MM.1S (cell line): ENCODE measurements around the gene HOXA11.

Experiments
- DNase-seq: peaks from one replicate; pipeline ENCODE4 v3.0.0-alpha.2; 2015
- H2AFZ ChIP-seq: fragments of 300-600 bp; sonication (generic); 2 replicates; pipeline ENCODE4 v1.6.0; 2016; ENCODE audit warnings: antibody characterized with exemption, low read length
- H3F3A ChIP-seq: fragments of 300-600 bp; sonication (generic); 2 replicates; pipeline ENCODE4 v1.6.1; 2016; ENCODE audit warnings: mild to moderate bottlenecking, antibody characterized with exemption, low read length, moderate library complexity, mixed read lengths; ENCODE audit not compliant: insufficient read depth
- H3K27ac ChIP-seq: fragments of 300-600 bp; sonication (generic); 2 replicates; pipeline ENCODE4 v1.5.1; 2016; ENCODE audit warnings: mild to moderate bottlenecking, low read length
- H3K27me3 ChIP-seq: fragments of 300-600 bp; sonication (generic); replicated peaks from 2 replicates; pipeline ENCODE4 v1.6.0; 2016; ENCODE audit warnings: low read length; ENCODE audit not compliant: insufficient read depth
- H3K36me3 ChIP-seq: fragments of 300-600 bp; sonication (generic); replicated peaks from 2 replicates; pipeline ENCODE4 v1.6.1; 2016; ENCODE audit warnings: mild to moderate bottlenecking, low read length, mixed read lengths; ENCODE audit not compliant: insufficient read depth
- H3K4me1 ChIP-seq: fragments of 300-600 bp; sonication (generic); 2 replicates; pipeline ENCODE4 v1.6.1; 2016; ENCODE audit warnings: low read length, mixed read lengths
- H3K4me2 ChIP-seq: fragments of 300-600 bp; sonication (generic); 2 replicates; pipeline ENCODE4 v1.6.0; 2016; ENCODE audit warnings: low read depth, low read length
- H3K4me3 ChIP-seq: fragments of 300-600 bp; sonication (generic); 2 replicates; pipeline ENCODE4 v1.5.1; 2016; ENCODE audit warnings: low read length, mixed read lengths
- H3K79me2 ChIP-seq: fragments of 300-600 bp; sonication (generic); 2 replicates; pipeline ENCODE4 v1.6.1; 2016; ENCODE audit warnings: mixed run types, low read length, mixed read lengths
- H3K9ac ChIP-seq: fragments of 300-600 bp; sonication (generic); 2 replicates; pipeline ENCODE4 v1.6.1; 2016; ENCODE audit warnings: low read length, mixed read lengths
- H3K9me2 ChIP-seq: fragments of 300-600 bp; sonication (generic); replicated peaks from 2 replicates; pipeline ENCODE4 v1.6.1; 2016; ENCODE audit warnings: mild to moderate bottlenecking, low read length, mixed read lengths; ENCODE audit not compliant: insufficient read depth
- H3K9me3 ChIP-seq: fragments of 300-600 bp; sonication (generic); replicated peaks from 2 replicates; pipeline ENCODE4 v1.6.1; 2016; ENCODE audit warnings: mild to moderate bottlenecking, low read length, mixed read lengths; ENCODE audit not compliant: insufficient read depth
- H4K20me1 ChIP-seq: fragments of 300-600 bp; sonication (generic); 2 replicates; pipeline ENCODE4 v1.6.1; 2016; ENCODE audit warnings: mild to moderate bottlenecking, low read length, moderate library complexity, mixed read lengths; ENCODE audit not compliant: insufficient read depth
- EZH2 ChIP-seq: fragments of 300-600 bp; sonication (generic); optimal IDR thresholded peaks from 2 replicates; pipeline ENCODE3; 2017; ENCODE audit warnings: low read depth, mild to moderate bottlenecking, antibody characterized with exemption, low read length, mixed read lengths
- EZH2phosphoT487 ChIP-seq: fragments of 300-600 bp; sonication (generic); IDR thresholded peaks from 2 replicates; pipeline ENCODE4 v1.6.1; 2018; ENCODE audit warnings: antibody characterized with exemption, low read length
- TF ChIP-seq, protein P1 (sequence below): fragments of 300-600 bp; sonication (generic); IDR thresholded peaks from 2 replicates; pipeline ENCODE4 v1.5.1; 2016; ENCODE audit warnings: antibody characterized with exemption, low read length, mixed read lengths

Gene HOXA11

DNA sequence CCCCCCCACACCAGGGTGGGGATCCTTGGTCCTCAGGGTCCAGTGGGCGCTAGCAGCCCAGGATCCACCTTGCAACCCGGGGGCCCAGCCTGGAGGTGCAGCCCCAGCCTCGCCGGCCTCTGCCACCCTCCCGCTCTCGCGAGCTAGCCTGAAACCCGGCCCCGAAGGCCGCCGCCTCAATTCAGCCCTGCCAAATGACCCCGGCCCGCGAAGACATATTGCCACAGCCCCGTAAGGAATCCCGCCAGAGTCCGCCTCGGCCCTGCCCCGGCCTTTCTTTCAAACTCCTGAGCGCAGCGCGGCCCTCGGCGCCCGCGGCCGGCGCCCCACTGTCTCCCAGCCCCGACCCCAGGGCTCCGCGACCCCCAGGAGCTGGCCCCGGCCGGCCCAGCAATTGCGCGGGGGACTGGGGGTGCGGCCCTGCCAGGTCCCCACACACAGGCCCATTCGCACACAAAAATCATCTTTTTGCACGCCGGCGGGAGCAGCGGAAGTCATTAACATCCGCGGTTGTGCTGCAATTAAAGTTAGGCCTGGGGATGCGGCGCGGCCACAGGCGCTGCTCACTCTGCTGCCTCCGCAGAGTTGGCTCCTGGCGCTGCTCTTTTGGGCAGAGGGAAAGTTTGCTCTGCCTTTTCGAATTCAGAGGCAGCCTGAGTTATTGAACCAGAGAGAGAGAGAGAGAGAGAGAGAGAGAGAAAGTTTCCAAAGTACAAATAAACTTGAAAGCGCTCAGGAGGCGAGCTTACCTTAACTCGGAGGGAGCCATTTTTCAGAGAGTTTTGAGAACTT is 45.5 kb downstream of the HOXA11 start:
- Histone ChIP-seq H3K4me1 (no peaks in the 10 kb centered on the region), H3K79me2 (no peaks in the 10 kb centered on the region), H3K36me3 (no peaks in the 10 kb centered on the region), H3F3A (no peaks in the 10 kb centered on the region), H3K27ac (no peak overlapping the region), H3K9ac (no peak overlapping the region), H3K9me3 (no peaks in the 10 kb centered on the region), H3K4me3 (no peak overlapping the region), H2AFZ (no peak overlapping the region), H3K4me2 (no peak overlapping the region), H3K27me3 (no peaks in the 10 kb centered on the region), H3K9me2 (no peaks in the 10 kb centered on the region), H4K20me1 (no peaks in the 10 kb centered on the region)
- DNase-seq = no peak
- TF ChIP-seq EZH2phosphoT487 (no peak), EZH2 (no peak)
- TF ChIP-seq, protein P1, sequence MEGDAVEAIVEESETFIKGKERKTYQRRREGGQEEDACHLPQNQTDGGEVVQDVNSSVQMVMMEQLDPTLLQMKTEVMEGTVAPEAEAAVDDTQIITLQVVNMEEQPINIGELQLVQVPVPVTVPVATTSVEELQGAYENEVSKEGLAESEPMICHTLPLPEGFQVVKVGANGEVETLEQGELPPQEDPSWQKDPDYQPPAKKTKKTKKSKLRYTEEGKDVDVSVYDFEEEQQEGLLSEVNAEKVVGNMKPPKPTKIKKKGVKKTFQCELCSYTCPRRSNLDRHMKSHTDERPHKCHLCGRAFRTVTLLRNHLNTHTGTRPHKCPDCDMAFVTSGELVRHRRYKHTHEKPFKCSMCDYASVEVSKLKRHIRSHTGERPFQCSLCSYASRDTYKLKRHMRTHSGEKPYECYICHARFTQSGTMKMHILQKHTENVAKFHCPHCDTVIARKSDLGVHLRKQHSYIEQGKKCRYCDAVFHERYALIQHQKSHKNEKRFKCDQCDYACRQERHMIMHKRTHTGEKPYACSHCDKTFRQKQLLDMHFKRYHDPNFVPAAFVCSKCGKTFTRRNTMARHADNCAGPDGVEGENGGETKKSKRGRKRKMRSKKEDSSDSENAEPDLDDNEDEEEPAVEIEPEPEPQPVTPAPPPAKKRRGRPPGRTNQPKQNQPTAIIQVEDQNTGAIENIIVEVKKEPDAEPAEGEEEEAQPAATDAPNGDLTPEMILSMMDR = no peak

DNA sequence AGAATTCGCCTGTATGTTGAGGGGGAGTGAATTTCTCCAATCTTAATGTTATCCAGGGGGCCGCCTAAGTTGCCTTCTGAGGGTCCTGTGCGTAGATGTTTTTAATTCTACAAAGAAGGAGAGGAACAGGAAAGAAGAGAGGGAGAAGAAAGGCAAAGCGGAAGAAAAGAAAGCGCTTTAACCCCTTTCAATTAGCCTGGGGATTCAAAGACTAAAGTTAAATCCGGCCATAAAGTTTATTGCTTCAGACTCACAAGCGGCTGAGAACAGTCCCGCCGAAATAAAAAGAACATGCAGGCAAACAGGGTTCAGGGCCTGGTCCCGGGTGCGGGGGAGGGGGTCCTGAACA is 46.1 kb downstream of the HOXA11 start:
- Histone ChIP-seq H3K4me3 (no peak overlapping the region), H3K4me1 (no peaks in the 10 kb centered on the region), H3K27me3 (no peaks in the 10 kb centered on the region), H3F3A (no peaks in the 10 kb centered on the region), H3K79me2 (no peaks in the 10 kb centered on the region), H2AFZ (no peak overlapping the region), H3K9me2 (no peaks in the 10 kb centered on the region), H3K27ac (no peak overlapping the region), H3K4me2 (no peak overlapping the region), H3K9me3 (no peaks in the 10 kb centered on the region), H3K36me3 (no peaks in the 10 kb centered on the region), H4K20me1 (no peaks in the 10 kb centered on the region), H3K9ac (no peak overlapping the region)
- TF ChIP-seq EZH2phosphoT487 (no peak), EZH2 (no peak)
- TF ChIP-seq, protein P1 = no peak
- DNase-seq = no peak

DNA sequence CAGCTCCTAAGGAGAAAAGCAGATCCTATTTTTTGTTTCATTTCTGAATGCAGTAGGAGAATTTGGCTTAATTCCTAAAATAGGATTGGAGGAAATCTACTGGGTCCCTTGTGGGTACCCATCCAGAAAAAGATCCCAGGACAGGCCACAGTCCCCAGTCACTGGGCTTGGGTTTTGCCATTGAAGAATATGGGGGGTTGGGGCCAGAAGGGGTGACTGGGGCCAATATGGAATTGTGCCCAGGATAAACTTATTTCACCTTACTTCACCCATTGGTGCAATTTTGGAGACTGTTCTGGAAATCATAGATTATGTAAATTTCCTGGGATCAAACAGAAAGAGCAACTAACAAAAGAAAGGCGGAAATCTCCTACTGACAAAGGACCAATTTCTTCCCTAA is 46.6 kb downstream of the HOXA11 start:
- H3K27me3 ChIP-seq = no peaks in the 10 kb centered on the region

More for the DNA sequence above, 46.6 kb downstream of the HOXA11 start:
- no peak overlapping the region for H3K4me2 ChIP-seq
- H3K27ac ChIP-seq = no peak overlapping the region
- H3K36me3 ChIP-seq = no peaks in the 10 kb centered on the region
- DNase-seq = no peak
- H3K9me2 ChIP-seq = no peaks in the 10 kb centered on the region
- H4K20me1 ChIP-seq = no peaks in the 10 kb centered on the region
- no peaks in the 10 kb centered on the region for H3K79me2 ChIP-seq
- TF ChIP-seq EZH2 = no peak
- TF ChIP-seq, protein P1 = no peak
- TF ChIP-seq EZH2phosphoT487 = no peak
- H3F3A ChIP-seq = no peaks in the 10 kb centered on the region
- H3K9me3 ChIP-seq = no peaks in the 10 kb centered on the region
- H3K4me1 ChIP-seq = no peaks in the 10 kb centered on the region
- no peak overlapping the region for H3K4me3 ChIP-seq
- no peak overlapping the region for H3K9ac ChIP-seq
- no peak overlapping the region for H2AFZ ChIP-seq
